ENCODE results near the gene NFAM1.

NFAM1 gene

DNA sequence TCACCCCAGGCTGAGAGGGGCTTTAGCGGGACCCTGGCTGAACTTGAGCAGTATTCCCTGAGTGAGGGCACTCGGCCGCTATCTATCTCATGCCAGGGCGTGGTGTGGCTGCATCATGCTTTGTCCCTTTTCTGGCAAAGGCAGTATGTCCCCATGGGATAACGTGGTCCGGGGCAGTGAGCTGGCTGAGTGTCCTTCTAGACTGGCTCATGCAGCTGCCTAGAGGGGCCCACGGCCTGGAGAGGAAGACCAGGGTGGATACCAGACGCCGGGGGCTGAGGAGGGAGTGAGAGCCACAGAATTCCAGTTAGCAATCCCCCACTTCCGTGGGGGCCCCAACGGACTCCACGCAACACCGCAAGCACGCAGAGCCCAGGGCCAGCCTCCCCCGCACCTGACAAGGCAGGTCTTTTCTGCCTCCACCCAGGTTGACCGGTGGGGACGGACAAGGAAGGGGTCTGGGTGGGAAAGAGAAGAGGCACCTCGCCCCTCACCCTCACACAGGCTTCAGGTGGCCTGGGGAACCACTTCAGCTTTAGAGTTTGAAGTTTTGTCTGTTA is 15.5 kb downstream of the NFAM1 start:
- DNase-seq (ENCODE audit: low read depth in 3 of 3, low spot score in 1 of 3) = no peak

DNA sequence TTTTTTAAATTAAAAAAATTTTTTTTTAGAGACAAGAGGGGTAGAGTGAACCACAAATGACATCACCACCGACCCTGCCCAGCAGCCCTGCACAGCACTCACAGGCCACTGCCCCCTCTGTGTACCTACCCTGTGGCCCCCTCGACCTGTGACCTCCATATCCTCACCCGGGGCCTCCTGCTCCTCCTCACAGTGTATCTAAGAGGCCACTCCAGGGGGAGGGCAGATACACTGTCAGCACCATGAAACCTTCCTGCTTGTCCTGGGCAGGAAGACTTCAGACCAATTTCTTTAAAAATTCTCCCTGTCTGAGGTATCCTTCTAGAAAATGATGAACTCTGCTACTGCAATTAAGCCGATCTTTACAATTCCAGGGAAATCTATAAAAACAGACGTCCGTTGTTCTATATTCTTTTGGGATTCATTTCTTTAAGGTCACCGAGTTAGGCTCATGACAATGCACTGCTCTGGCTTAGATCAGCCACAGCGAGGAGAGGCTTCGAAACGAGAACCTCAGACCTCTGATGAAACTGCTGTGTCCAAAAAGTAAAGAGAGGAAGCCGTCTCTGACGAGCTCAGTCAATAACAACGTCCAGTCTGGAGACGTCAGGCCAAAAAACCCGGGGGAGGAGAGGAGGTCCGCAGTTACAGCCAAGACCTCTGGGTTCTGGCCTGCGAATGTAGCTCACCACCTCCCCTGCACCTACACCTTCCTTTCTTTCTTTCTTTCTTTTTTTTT is 17.5 kb downstream of the NFAM1 start:
- no peak for DNase-seq (ENCODE audit: low read depth in 3 of 3, low spot score in 1 of 3)

DNA sequence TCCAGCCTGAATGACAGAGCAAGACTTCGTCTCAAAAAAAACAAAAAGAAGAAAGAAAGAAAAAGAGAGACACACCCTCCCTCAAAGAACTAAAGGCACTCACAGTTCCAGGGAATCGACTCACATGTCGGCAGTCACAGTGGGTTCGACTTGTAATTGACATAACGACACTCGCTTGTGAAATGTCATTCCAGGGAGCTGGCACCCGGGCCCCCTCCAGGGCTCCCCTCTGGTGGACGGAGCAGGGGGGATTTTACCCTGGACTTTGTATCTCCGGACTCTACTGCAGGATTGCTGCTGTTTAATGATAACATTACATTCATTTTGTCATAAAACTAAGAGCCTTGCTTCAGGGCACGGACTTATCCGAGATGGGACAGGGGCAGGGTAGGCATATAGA is 18.2 kb downstream of the NFAM1 start:
- DNase-seq (ENCODE audit: low read depth in 3 of 3, low spot score in 1 of 3) = no peak

DNA sequence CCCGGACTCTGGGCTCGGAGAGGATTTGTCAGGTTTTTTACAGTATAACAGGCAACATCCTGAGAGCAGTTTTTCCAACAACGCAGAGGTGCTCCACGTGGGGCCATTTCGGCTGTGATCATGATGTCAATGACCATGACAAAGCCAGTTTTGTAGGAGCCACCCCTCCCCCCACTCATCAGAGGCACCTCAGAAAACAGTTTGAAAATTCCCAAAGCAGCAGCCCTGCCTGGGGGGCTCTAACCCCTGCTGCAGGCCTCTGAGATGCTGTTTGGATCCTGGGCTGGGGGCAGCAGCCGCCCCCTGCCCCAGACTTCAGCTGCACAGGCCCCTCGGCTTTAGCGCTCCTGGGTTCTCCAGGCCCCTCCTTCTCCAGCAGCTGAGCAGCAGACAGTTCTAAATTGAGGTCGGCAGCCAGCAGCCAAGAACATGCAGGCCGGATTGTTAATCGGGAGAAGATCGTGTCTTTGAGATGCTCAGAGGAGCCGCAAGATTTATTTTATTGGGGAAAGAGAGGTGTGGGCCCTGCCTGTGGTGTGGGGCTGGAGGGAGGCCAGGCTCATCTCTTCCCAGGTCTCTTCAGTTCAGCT is 19.4 kb downstream of the NFAM1 start:
- no peak for DNase-seq (ENCODE audit: low read depth in 3 of 3, low spot score in 1 of 3)

DNA sequence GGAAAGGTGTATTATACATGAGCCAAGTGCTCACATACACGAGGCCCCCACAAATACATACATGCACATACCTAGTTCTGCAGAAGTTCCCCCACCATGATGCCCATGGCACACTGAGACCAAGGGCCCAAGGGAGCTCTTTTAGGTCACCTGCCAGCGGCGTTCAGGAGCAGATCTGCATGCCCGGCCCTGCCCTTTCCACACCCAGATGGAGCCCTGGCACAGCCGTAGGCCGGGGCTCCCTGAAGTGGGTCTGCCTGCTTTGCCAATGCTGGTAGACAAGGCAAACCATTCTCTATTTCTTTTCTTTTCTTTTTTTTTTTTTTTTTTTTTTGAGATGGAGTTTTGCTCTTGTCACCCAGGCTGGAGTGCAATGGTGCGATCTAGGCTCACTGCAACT is 21.5 kb downstream of the NFAM1 start:
- DNase-seq (ENCODE audit: low read depth in 3 of 3, low spot score in 1 of 3) = no peak

DNA sequence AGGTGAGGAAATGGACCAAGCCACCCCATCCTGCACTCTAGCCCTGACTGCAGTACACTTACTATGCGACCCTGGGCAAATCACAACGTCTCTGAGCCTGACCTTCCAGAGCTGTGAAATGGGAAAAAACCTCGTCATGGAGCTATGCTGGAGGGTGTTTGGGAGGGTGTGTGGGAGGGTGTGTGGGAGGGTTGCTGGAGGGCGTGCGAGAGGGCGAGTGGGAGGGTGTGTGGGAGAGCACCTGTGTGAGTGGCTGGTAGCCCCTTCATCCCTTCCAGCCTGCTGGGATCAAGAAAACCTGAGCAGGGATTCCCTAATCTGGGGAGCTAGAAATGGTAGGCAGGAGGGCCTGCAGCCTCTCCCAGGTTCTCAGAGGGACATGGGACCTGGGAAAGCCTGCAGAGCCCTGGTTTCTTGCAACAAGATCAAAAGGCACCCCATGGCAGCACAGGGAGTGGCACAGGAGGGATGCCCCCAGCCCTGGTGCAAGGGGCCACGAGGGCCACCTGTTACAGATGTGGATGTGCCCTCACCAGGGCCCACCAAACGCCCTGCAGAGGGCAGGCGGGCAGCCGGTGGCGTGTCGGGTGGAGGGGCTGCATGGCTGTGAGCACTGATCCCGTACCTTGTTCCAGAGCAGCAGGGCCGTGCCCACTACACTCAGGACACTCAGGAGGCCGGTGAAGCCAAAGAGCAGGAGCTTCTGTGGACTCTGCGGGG is 23.2 kb downstream of the NFAM1 start:
- DNase-seq (ENCODE audit: low read depth in 3 of 3, low spot score in 1 of 3) = no peak

DNA sequence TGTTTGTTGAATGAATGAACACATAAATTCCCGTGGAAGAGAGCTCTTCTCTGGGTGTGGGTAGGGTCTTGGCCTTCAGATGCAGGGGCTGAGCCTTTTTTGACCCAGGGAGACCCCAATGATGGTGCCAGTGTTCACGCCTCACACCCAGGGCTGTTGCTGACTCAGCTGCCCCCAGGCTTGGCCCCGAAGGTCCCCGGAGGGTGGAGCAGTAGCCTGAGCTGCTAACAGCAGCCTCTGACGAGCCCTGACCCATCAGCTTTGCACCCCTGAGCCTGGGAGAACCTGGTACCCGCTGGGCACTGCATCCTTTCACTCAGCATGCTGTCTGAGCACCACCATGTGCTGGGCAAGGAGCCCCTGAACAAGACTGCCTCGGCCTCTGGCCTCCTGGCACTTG is 23.9 kb downstream of the NFAM1 start:
- DNase-seq (ENCODE audit: low read depth in 3 of 3, low spot score in 1 of 3) = no peak

DNA sequence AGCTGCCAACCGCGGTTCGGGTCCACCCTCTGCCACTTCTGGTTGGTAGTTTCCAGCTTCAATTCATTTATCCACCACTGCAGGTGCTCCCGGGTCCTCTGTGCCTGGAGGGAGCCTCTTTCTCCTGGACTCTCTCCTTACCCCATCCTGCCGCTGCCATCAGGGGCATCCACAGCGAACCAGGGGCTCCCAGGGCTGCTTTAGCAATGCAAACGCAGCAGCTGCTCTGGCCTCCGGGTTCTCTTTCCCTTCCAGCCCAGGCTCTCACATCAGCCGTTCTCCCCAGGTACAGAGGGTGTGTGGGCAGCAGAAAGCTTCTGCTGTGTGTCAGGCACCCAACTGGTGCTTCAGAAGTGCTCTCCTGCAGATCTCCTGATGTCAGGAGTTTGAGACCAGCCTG is 27.9 kb downstream of the NFAM1 start:
- no peak for DNase-seq (ENCODE audit: low read depth in 3 of 3, low spot score in 1 of 3)

DNA sequence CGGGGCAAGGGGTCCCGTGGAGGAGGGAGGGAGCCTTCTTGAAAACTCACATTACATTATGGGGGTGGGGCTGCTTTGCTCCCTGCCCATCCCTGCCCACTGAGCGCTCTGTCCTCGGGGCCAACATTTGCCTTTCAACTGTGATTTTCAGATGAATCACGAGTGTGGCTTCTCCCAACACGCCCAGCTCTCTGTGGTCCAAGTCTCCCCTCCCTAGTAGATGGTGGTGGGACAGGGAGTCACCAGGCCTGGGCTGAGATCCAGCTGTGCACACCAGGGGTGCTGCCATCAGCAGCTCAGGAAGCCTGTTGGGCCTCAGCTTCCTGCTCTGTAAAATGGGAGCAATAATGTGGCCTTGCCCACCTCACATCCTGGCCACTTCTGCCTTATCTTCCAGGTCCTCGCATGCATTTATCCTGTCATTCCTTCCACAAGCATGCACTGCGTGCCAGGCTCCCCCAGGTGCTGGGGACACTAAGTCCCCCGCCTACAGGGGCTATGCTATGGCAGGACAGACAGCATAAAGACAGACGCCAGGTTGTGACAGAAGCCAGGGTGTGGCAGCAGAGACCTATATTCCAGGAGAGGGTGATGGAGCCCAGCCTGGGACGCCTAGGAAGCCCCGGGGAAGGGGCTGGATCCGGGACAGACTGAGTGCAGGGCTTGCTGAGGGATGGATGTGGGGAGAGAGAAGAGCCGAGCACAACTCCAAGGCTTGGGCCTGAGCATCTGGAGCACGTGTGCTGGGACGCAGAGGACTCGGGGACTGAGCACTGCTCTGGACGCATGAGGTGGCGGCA is 30.5 kb downstream of the NFAM1 start:
- no peak for DNase-seq (ENCODE audit: low read depth in 3 of 3, low spot score in 1 of 3)

DNA sequence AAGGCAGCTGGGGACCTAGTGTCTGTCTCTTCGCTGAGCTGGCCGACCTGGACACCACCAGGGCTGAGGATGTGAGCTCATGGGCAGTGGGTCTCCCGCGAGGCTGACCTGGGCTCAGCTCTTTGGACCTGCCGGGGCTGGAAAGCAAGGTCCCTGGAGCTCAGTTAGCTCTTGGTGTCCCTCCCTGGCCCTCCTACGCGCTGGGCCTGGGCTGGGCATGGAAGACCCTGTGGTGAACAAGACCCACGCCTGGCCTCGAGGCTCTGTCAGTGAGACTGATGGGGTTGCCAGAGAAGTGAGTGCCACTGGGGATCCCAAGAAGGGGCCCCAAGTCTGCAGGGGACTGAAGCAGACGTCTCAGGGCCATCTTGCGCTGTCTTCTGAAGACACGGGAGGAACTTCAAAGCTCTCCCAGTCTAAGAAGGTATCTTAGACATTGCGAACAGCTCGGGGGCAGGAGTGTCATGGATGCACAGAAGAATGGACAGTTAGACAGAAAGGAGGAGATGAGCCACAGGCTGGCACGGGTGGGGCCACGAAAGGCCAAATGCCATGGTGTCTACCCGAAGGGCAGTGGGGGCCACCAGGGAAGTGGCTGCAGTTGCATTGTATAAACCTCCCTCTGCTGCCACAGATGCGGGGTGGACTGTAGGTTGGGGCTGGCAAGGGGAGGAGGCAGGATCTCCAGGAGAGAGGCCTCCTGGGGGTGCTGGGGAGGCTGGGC is 31.2 kb downstream of the NFAM1 start:
- no peak for DNase-seq (ENCODE audit: low read depth in 3 of 3, low spot score in 1 of 3)

DNA sequence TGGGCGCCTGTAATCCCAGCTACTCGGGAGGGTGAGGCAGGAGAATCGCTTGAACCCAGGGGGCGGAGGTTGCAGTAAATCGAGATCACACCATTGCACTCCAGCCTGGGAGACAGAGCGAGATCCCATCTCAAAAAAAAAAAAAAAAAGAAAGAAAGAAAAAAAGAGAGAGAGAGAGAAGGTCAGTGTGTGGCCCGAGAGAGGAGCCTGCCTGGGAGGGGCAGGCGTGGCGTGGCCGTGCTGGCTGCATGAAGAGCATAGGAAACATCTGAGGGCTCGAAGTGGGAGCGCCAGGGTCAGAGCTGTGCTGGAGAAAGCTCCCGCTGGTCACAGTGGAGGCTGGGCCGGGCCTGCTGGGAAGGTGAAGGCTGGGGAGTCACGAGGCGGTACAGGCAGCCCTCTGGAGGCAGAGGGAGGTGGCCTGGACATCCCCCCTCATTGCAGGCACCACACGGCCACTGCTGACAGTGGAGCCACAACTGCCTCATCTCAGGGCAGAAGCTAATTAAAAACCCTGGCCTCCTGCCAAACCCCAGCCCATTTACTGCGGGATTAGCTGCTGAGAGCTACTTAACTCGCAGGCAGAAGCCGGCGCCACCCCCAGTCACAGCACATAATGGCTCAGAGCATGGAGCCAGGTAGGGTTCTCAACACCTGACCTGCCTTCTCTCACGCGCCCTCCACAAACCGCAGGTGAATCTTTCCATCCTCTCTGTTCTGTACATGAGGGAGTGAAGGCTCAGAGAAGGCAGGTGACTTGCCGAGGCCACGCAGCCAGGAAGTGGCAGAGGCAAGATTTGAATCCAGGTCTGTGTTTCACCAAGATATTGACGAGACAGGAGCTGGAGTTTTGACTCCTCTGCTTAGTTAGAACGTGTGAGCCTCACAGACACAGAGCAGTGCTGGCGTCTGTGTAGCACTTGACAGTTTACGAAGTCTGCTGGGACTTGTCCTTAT is 32.6 kb downstream of the NFAM1 start:
- DNase-seq (ENCODE audit: low read depth in 3 of 3, low spot score in 1 of 3) = no peak

DNA sequence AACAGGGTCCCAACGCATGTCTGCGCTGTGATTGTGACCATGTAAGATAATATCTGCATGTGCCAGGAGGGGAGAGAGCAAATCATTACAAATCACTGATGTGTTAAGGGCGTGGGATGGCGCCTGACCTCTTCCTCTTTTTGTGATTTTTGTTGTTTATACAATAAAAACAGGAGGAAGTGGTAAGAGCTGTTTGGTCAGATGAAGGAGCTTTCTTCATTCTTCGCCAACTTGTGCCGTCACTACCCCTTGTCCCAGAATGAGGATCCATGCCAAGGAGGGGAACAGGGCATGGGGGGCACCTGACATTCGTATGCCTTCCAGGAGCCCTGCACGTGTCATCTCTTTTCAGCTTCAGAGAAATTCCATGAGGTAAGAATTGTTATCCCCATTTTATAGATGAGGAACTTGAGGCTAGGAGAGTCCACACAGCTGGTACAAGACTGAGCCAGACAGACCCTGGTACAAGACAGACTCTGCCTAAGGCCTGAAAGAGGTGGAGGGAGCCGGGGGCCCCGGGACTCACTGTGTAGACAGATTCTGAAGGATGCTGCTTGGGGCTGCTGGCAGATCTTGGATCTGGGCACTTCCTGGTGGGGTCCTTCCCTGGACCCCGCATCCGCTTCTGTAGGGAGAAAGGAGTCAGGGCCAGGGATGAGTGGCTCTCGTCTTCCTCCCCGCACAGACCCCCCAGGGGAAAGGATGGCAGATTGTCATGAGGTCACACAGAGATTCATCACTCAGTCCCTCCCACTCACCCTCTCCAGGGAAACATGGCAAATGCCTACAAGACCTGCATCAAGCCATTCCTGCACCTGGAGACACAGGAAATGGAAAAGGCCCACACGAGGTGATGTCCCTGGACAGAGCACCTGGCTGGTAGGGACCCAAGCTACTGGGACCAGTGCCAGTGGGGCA is 34.6 kb downstream of the NFAM1 start:
- no peak for DNase-seq (ENCODE audit: low read depth in 3 of 3, low spot score in 1 of 3)

DNA sequence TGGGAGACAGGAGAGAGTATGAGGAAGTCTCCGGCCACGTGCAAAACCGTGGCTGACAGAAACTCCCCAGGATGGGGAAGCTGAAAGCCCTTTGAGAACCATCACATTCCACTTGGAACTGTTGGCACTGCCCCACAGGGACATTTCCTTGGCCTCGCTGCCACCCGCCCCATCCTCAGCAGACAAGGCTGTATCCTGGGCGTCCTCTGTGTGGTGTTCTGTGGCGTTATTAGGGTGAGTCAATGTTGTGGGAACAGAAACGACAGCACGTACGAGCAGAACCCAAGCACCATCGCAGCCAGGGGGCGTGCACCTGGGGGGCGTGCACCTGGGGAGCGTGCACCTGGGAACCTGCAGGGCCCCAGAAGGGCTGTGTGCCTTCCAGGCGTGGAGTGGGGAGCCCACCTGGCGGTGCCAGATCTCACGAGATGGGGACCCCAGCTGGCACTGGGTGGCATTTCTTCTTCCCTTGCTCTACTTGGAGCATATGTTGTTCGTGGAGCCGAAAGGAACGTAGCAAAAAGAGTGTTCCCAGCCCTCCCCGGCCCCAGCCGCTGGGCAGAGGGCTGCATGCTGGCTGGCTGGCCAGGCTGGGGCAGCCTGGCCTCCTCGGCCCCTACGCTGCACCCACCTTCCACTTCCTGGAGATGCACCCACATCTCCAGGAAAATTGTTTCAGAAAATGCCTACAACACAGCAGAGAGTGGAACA is 35.4 kb downstream of the NFAM1 start:
- DNase-seq (ENCODE audit: low read depth in 3 of 3, low spot score in 1 of 3) = no peak

DNA sequence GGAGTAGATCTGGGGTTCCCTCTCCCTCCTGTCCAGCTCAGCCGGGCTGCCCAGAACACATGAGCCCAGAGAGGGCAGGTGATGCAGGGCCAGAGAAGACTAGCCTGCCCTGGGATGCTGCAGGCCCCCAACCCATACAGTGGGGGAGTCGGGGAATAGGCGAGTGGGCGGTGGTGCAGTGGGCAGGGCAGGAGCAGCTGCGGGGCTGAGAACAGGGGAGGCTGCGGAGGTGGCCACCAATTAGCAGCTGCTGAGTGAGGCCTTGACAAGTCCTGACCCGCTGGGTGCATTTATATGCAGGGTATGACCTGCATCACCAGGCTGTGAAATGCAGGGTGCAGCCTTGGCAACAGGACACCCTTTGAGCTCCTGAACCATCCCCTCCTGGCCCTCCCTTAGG is 43.1 kb downstream of the NFAM1 start:
- DNase-seq (ENCODE audit: low read depth in 3 of 3, low spot score in 1 of 3) = no peak

DNA sequence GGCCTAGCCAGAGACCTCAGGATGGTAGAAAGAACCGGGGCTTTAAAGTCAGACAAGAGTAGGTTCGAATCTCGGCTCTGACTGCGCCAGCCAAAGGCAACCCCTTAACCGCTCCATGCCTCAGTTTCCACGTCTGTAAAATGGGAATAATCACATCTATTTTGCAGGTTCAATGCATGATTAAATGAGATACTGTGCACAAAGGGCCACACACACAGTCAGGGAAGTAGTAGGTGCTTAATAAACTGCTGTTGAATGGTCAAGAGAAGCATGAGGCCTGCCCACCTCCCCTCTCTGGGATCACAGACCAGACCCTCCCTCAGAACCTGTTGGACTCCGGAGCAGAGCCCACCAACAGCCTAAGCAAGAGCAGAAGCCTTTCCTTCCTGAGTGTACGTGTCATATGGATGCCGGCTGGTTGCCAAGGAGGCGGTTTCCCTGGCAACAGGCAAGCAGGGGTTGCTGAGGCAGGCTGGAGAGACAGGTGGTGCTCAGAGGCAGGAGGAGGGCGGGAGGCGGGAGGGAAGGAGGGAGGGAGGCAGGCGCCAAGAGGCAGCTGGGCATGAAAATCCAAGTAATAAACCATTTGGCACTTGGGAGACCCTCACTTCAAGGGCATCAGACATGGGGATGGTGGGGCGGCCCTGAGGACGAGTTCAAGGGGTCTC is 43.9 kb downstream of the NFAM1 start:
- no peak for DNase-seq (ENCODE audit: low read depth in 3 of 3, low spot score in 1 of 3)

DNA sequence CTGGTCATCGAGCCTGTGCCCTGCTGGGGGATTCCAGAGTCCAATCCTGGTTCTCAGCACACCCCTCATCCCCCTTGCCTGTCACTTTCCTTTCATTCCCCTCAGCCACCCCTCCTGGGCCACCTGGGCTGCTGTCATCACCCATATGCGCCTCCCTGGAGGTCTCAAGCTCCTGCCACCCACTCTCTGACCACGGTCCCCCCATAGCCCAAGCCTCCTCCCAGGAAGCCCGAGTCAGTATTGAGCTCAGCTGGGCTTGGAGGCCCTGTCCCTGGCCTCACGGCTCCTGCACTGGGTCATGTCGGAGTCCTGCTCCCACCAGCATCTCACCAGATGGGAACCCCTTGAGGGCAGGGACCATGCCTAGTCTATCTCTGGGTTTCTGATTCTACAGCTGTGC is 44.6 kb downstream of the NFAM1 start:
- DNase-seq (ENCODE audit: low read depth in 3 of 3, low spot score in 1 of 3) = no peak

DNA sequence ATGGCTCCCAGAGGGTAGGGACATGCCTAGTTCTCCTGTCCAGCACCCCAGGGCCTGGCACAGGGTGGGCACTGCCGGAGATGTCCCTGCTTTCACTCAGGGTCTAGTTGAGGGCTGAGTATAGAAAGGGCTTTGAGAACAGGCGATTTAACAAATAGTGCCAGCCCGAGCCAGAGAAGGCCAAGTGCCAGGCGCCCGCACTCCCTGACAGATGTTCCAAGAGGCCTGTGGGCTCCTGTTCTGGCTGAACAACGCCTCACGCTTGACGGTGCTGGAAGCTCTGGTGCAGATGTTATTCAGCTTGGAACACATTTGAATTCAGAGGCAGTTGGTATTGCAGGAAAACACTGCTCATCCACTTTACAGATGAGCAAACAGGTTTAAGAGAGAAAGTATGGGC is 46.5 kb downstream of the NFAM1 start:
- DNase-seq (ENCODE audit: low read depth in 3 of 3, low spot score in 1 of 3) = no peak

Measured in stimulated activated CD4-positive, alpha-beta T cell treated with anti-CD3 and anti-CD28 coated beads, TNF-alpha, amount 100 ng/mL, for 1 hour (primary cell).